SJSA1 (cell line): ENCODE measurements around the gene TCF12. TPM values are rescaled to one million over a fixed set of nuclear protein-coding genes. Genes with fewer than 3 reads are reported as not detected.
"Not testable (repeated sequence)": the region's sequence is repeated elsewhere in the genome, so short reads cannot be mapped to it uniquely, and the experiment has no call there.

Experiments
- DNase-seq, 2 experiments: peaks; one replicate each; pipeline ENCODE4 v3.0.0-alpha.2; 2015 to 2020; ENCODE audit warnings: low spot score in 2 of 2, low read depth in 1 of 2
- H3K27ac ChIP-seq: fragments of 250-450 bp; sonication (Bioruptor Pico); 2 replicates; pipeline ENCODE4 v1.5.1; 2020; ENCODE audit warnings: mild to moderate bottlenecking, moderate library complexity
- H3K27me3 ChIP-seq: fragments of 250-450 bp; sonication (Bioruptor Pico); replicated peaks from 2 replicates; pipeline ENCODE4 v1.5.1; 2020; ENCODE audit warnings: mild to moderate bottlenecking, moderate library complexity
- H3K36me3 ChIP-seq: fragments of 250-450 bp; sonication (Bioruptor Pico); 2 replicates; pipeline ENCODE4 v1.5.1; 2020; ENCODE audit warnings: mild to moderate bottlenecking
- H3K4me1 ChIP-seq: fragments of 250-450 bp; sonication (Bioruptor Pico); replicated peaks from 2 replicates; pipeline ENCODE4 v1.6.1; 2021; ENCODE audit warnings: mild to moderate bottlenecking
- H3K4me3 ChIP-seq: fragments of 250-450 bp; sonication (Bioruptor Pico); 2 replicates; pipeline ENCODE4 v1.5.1; 2020; ENCODE audit warnings: mild to moderate bottlenecking
- H3K9me3 ChIP-seq: fragments of 250-450 bp; sonication (Bioruptor Pico); replicated peaks from 2 replicates; pipeline ENCODE4 v1.5.1; 2020; ENCODE audit warnings: mild to moderate bottlenecking
- total RNA-seq: library from RNA; depleted of rRNA; stranded (reverse); fragments of >200 nt; shearing (Covaris generic); gene quantifications from 2 replicates; pipeline ENCODE4 v1.2.3, GENCODE V29; 2014

TCF12 gene
- total RNA-seq, 1 experiment from 2014 or later = 69.5 TPM

DNA sequence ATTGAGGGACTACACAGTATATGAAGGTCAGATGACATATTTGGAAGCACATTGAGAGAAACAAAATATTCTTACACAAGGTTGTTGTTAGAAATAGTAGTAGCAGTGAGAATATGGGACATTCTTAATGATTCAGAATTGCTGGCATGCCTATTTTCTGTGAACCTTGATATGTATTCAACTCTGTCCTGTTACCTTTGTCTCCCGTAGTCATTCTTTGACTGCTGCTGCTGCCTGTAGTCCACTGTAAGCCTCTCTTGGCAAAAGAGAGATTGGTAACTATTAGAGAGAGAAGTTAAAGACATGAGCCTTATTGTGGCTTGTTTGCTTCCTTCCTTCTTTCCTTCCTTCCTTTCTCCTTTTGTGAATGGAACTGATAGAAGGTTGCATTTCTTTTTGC, 64.5 kb downstream of the TCF12 start:
- no peak for DNase-seq
- Histone ChIP-seq H3K4me3 (no peak overlapping the region), H3K36me3 (no peaks in the 10 kb centered on the region), H3K9me3 (no peaks in the 10 kb centered on the region), H3K4me1 (peaks cover 41% of the 10 kb centered on the region), H3K27ac (no peak overlapping the region), H3K27me3 (no peaks in the 10 kb centered on the region)

DNA sequence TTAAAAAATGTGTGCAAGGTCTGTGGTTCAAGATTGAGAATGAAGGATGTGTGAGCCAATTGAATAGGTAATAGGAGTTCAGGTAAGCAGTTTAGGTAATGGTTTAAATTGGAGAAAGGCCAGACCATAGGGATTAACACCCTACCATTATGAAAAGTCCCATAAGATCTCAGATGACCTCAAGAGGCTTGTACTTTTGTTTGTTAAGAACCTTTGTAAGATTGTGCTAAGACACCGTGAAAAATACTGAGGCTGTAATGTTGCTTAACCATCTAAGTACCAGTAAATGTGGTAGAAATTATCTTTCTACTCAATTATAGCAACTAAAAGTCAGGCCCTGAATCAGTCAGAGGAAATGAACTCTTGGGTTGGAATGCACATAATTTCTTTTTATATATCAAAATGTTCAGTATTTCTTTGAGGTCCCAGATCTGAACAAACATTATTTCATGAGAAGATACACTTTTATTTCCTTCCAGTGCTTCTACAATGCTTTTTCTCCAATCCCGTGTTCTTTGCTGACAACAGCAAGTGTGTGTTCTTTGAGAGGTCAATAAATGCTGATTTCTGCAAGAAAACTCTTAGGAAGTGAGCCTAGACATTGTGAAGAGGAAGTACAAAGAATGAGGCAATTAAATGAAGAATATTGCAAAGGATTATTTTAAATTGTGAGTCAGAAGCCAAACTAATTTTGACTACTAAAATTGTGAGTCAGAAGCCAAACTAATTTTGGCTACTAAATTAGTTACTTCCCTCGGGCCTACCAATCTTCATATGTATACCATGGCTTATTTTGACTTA, 66.4 kb downstream of the TCF12 start:
- Histone ChIP-seq H3K27ac (no peak overlapping the region), H3K9me3 (no peaks in the 10 kb centered on the region), H3K27me3 (no peaks in the 10 kb centered on the region), H3K4me1 (peaks cover 38% of the 10 kb centered on the region), H3K36me3 (no peaks in the 10 kb centered on the region), H3K4me3 (no peak overlapping the region)
- peak in 1 of 2 experiments; percentile 21 for DNase-seq

DNA sequence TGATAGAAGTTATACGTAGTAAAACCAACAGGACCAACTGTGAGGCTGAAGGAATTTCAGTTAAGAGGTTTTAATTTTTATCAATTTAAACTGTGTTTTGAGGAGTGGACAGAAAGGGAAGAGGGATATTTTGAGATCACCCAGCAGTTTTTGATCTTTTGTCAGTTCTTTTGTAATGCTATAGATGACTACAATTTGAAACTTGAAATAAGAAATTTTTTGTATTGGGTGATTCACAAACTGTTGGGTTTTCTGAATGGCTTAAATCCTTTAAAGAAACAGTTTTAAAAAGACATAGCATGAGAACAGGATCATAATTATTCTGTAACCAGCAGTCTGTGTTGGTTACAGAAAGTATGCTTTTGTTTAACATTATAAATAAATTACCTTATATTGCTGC, 67.4 kb downstream of the TCF12 start:
- no peaks in the 10 kb centered on the region for H3K36me3 ChIP-seq
- no peak overlapping the region for H3K4me3 ChIP-seq
- H3K27ac ChIP-seq = no peak overlapping the region
- H3K27me3 ChIP-seq = no peaks in the 10 kb centered on the region
- H3K9me3 ChIP-seq = no peaks in the 10 kb centered on the region
- H3K4me1 ChIP-seq = peaks cover 35% of the 10 kb centered on the region
- DNase-seq = no peak

DNA sequence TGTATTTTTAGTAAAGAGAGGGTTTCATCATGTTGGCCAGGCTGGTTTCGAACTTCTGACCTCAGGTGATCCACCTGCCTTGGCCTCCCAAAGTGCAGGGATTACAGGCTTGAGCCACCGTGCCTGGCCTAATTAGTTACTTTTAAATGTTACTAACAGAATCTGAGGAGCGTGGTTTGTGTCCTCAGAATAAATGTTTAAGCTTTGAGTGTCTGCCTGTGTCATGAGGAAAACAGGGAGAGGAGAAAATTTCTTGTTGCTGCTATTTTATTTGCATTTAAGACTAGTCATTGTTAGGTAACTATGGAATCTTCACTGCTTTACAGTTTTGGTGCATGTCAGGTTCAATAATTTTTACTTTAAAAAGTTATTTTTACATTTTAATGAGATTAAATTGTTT, 68.8 kb downstream of the TCF12 start:
- Histone ChIP-seq H3K27ac (no peak overlapping the region), H3K4me3 (no peak overlapping the region), H3K9me3 (no peaks in the 10 kb centered on the region), H3K27me3 (no peaks in the 10 kb centered on the region), H3K4me1 (peaks cover 35% of the 10 kb centered on the region), H3K36me3 (no peaks in the 10 kb centered on the region)
- DNase-seq = no peak

DNA sequence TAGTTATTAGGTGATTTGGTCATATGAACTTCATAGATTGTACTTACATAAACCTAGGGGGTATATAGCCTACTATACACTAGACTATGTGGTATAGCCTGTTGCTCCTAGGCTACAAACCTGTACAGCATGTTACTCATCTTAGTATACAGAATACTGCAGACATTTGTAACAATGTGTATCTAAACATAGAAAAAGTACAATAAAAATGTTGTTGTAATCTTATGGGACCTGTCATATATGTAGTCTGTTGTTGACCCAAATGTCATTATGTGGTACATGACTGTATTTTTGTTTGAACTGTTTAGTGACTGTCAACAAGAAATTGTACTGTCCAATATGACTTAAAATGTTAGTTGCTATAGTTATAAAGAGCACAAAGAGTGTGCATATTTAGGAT, 69.8 kb downstream of the TCF12 start:
- no peak for DNase-seq
- no peak overlapping the region for H3K27ac ChIP-seq
- H3K4me1 ChIP-seq = peaks cover 35% of the 10 kb centered on the region

DNA sequence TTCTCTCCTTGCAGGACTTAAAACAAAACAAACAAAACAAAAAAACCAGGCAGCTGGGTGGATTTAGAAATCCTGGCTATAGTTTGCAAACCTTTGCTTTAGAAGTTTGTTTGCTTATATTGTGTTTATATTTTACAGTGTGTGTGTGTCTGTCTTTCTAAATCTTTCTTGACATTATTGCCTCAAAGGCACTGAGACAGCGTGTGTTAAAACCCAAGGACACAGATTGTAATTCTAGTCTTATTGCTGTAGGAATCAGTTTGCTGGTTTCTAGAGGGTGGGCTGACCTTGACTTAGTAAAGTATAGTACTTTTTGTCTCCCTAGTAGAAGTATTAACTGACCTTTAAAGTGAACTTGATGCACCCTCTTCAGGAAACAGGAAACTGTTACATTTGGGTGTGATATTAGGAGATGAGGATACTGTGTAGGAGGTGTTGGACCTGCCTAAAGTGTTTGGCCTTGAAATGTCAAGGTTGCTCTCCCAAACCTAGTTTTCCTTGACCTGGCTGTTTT, 71.0 kb downstream of the TCF12 start:
- peaks cover 8% of the 10 kb centered on the region for H3K36me3 ChIP-seq
- H3K27me3 ChIP-seq = no peaks in the 10 kb centered on the region
- DNase-seq = peak in 1 of 2 experiments; percentile 28
- H3K4me3 ChIP-seq = no peak overlapping the region
- 0 out of 2 replicates have a peak overlapping the region, but pooled peaks have one; percentile 3 for H3K27ac ChIP-seq
- H3K4me1 ChIP-seq = peaks cover 32% of the 10 kb centered on the region
- no peaks in the 10 kb centered on the region for H3K9me3 ChIP-seq

More for the DNA sequence above, 69.8 kb downstream of the TCF12 start:
- Histone ChIP-seq H3K9me3 (no peaks in the 10 kb centered on the region), H3K4me3 (no peak overlapping the region), H3K27me3 (no peaks in the 10 kb centered on the region), H3K36me3 (peaks cover 2% of the 10 kb centered on the region)

DNA sequence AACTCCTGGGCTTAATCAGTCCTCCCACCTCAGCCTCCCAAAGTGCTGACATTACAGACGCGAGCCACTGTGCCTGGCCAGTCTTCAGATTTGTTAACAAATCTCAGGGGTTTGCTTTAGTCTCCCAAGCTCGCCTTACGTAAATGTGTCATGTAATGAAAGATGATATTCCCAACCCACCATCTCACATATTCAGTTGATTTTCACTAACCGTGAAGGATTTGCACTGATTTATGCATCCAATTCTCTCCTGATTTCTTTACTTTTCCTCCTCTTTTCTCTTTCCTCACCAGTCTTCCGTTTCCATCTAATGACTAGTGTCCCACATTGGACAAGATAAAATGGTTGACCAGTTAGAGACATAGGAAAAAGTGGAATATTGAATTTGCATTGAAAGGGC, 72.6 kb downstream of the TCF12 start:
- H3K4me1 ChIP-seq = peaks cover 17% of the 10 kb centered on the region
- H3K4me3 ChIP-seq = no peak overlapping the region
- H3K27me3 ChIP-seq = no peaks in the 10 kb centered on the region
- no peak overlapping the region for H3K27ac ChIP-seq
- H3K36me3 ChIP-seq = peaks cover 8% of the 10 kb centered on the region
- no peaks in the 10 kb centered on the region for H3K9me3 ChIP-seq
- no peak for DNase-seq

DNA sequence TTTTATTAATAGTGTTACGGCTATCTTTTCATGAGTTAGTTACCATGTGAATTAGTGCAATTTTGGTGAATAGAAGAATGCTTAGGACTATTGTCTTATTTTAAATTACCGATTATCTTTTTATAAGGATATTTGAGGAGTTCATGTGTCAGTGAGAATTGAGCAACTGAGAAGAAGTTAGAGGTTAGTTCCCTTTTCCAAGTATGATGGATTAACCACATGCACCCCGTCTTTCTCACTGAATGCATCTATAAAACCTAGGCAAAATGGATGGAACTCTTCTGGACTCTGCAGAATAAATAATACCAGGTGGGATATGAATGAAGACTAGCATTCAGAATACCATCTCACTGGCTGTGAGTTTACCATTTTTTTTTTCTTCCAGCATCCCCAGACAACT, 74.3 kb downstream of the TCF12 start:
- Histone ChIP-seq H3K36me3 (peaks cover 8% of the 10 kb centered on the region), H3K9me3 (no peaks in the 10 kb centered on the region), H3K4me3 (no peak overlapping the region), H3K27ac (no peak overlapping the region), H3K27me3 (no peaks in the 10 kb centered on the region), H3K4me1 (peaks cover 20% of the 10 kb centered on the region)
- no peak for DNase-seq

DNA sequence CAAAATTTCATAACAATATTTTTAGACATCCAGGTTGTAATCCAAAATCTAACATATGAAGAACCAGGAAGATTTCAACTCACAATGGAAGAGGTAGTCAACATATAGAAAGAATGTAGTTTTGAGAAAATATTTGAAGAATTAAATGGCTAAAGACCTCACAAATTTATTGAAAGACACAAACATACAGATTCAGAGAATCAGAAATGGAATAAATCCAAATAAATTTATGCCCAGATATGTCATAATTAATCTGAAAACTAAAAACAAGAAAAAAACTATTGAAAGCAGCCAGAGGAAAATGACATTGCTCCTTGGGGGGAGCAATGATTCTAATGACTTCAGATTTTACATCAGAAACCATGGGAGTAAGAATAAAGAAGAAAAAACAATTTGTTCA, 75.8 kb downstream of the TCF12 start:
- Histone ChIP-seq H3K36me3 (peaks cover 8% of the 10 kb centered on the region), H3K4me3 (no peak overlapping the region), H3K27ac (no peak overlapping the region), H3K9me3 (no peaks in the 10 kb centered on the region), H3K4me1 (peaks cover 10% of the 10 kb centered on the region), H3K27me3 (no peaks in the 10 kb centered on the region)
- DNase-seq = no peak

DNA sequence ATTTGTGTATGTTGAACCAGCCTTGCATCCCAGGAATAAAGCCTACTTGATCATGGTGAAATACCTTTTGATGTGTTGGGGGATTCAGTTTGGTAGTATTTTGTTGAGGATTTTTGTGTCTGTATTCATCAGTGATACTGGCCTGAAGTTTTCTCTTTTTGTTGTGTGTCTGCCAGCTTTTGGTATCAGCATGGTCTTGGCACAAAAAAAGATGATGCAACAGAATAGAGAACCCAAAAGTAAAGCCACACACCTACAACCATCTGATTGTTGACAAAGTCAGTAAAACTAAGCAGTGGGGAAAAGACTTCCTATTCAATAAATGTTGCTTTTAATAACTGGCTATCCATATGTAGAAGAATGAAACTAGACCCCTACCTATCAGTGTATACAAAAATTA, 77.6 kb downstream of the TCF12 start:
- Histone ChIP-seq H3K4me1 (peaks cover 4% of the 10 kb centered on the region; the same call in 1 of the 2 replicates), H3K27ac (no peak overlapping the region), H3K9me3 (no peaks in the 10 kb centered on the region), H3K27me3 (no peaks in the 10 kb centered on the region), H3K36me3 (peaks cover 8% of the 10 kb centered on the region), H3K4me3 (no peak overlapping the region)
- DNase-seq = no peak

DNA sequence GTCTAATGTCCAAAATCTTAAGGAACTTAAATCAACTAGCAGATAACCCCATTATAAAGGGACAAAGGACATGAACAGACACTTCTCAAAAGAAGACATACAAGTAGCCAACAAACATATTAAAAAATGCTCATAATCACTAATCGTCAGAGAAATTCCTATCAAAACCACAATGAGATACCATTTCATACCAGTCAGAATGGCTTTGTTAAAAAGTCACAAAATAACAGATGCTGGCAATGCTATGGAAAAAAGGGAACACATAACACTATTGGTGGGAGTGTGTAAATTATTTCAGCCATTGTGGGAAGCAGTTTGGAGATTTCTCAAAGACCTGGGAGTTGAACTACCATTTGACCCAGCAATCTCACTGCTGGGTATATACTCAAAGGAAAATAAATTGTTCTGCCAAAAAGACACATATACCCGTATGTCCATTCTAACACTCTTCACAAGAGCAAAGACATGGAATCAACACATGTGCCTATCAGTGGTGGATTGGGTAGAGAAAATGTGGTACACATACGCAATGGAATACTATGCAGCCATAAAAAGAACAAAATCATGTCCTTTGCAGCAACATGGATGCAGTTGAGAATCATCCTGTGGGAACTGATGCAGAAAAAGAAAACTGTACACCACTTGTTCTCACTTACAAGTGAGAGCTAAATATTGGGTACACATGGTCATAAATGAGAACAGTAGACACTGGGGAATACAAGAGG, 78.5 kb downstream of the TCF12 start:
- Histone ChIP-seq H3K36me3 (peaks cover 8% of the 10 kb centered on the region), H3K27ac (no peak overlapping the region), H3K4me3 (no peak overlapping the region), H3K4me1 (peaks cover 4% of the 10 kb centered on the region; the same call in 1 of the 2 replicates), H3K9me3 (no peaks in the 10 kb centered on the region), H3K27me3 (no peaks in the 10 kb centered on the region)
- no peak for DNase-seq

DNA sequence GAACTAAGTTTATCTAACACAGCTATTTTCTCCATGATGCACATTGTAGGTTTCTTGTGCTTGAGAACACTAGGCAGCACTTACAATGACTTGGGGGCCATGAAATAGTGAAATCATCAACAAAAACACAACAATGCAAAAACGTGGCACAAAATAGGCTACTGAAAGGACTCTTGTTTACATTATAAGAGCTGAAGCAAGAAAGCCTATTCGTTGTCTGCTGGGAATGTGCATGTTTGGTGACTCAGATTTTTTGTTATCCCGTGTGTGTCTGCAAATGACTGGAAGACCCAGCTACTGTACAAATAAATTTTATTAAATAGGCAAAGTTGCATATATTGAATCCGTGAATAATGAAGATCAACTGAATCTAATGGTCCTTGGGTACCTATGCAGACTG, 85.0 kb downstream of the TCF12 start:
- Histone ChIP-seq H3K27ac (peak overlapping the region; percentile 43), H3K4me3 (no peak overlapping the region), H3K9me3 (no peaks in the 10 kb centered on the region), H3K4me1 (peaks cover 16% of the 10 kb centered on the region), H3K27me3 (no peaks in the 10 kb centered on the region), H3K36me3 (no peaks in the 10 kb centered on the region)
- DNase-seq = peak; percentile 65 to 86

DNA sequence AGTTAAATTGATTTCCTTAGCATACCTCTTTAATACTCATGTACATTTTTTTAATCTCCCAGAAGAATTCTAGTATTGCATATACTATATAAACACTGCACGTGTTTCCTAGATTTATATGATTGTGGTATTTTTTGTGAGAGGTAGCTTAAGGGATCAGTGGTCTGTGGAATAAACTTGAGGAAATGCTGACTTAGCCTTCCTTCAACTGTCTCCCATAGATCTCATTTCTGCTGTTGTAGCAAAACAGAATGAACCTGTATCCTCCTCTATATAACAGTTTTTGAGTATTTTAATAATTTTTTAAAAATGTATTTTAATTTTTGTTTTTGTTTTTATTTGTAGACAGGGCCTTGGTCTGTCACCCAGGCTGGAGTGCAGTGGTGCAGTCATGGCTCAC, 86.8 kb downstream of the TCF12 start:
- H3K36me3 ChIP-seq = no peaks in the 10 kb centered on the region
- no peak overlapping the region for H3K4me3 ChIP-seq
- H3K9me3 ChIP-seq = no peaks in the 10 kb centered on the region
- DNase-seq = no peak
- H3K4me1 ChIP-seq = peaks cover 16% of the 10 kb centered on the region
- H3K27ac ChIP-seq = no peak overlapping the region
- H3K27me3 ChIP-seq = no peaks in the 10 kb centered on the region

DNA sequence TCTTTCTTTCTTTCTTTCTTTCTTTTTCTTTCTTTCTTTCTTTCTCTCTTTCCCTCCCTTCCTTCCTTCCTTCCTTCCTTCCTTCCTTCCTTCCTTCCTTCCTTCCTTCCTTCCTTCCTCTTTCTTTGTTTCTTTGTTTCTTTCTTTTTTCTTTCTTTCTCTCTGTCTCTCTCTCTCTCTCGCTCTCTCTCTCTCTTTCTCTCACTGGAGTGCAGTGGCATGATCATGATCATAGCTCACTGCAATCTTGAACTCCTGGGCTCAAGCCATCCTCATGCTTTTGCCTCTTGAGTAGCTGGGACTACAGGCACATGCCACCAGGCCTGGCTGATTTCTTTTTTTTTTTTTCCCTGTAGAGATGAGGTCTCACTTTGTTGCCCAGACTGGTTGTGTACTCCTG, 89.4 kb downstream of the TCF12 start:
- not testable (repeated sequence) for H3K27me3 ChIP-seq, H3K4me3 ChIP-seq, H3K36me3 ChIP-seq, H3K27ac ChIP-seq, H3K9me3 ChIP-seq, DNase-seq
- H3K4me1 ChIP-seq = peaks cover 14% of the 10 kb centered on the region
